ENCODE results near the gene CIAO3. TPM values are rescaled to one million over a fixed set of nuclear protein-coding genes. Genes with fewer than 3 reads are reported as not detected.
"Not testable (repeated sequence)": the region's sequence is repeated elsewhere in the genome, so short reads cannot be mapped to it uniquely, and the experiment has no call there.

Gene CIAO3
- total RNA-seq, 1 donor, result 37.1 TPM

DNA sequence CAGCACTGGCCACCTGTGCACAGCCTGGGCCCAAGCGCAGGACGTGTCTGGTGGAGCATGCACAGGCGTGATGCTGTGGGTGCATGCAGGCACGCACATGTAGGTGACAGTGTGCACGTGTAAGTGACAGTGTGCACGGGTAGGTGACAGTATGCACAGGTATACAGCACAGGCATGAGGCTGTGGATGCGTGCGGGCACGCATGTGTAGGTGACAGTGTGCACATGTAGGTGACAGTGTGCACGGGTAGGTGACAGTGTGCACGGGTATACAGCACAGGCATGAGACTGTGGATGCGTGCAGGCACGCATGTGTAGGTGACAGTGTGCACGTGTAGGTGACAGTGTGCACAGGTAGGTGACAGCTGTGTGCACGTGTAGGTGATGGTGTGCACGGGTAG is 39.5 kb upstream of the CIAO3 start:
- TF ChIP-seq, protein P1, sequence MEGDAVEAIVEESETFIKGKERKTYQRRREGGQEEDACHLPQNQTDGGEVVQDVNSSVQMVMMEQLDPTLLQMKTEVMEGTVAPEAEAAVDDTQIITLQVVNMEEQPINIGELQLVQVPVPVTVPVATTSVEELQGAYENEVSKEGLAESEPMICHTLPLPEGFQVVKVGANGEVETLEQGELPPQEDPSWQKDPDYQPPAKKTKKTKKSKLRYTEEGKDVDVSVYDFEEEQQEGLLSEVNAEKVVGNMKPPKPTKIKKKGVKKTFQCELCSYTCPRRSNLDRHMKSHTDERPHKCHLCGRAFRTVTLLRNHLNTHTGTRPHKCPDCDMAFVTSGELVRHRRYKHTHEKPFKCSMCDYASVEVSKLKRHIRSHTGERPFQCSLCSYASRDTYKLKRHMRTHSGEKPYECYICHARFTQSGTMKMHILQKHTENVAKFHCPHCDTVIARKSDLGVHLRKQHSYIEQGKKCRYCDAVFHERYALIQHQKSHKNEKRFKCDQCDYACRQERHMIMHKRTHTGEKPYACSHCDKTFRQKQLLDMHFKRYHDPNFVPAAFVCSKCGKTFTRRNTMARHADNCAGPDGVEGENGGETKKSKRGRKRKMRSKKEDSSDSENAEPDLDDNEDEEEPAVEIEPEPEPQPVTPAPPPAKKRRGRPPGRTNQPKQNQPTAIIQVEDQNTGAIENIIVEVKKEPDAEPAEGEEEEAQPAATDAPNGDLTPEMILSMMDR (IDR thresholded peaks at IDR 0.05; ENCODE audit: insufficient read depth, low read depth, low read length), result no peak
- no peak overlapping the region for H3K4me3 ChIP-seq (ENCODE audit: low read depth, low read length)
- DNase-seq (ENCODE audit: low read depth), result no peak

GRCh38 chr16:779561-779960 is 38.8 kb upstream of the CIAO3 start:
- TF ChIP-seq, protein P1 (IDR thresholded peaks at IDR 0.05; ENCODE audit: insufficient read depth, low read depth, low read length), result no peak
- no peak for DNase-seq (ENCODE audit: low read depth)
- H3K4me3 ChIP-seq (ENCODE audit: low read depth, low read length), result no peak overlapping the region

DNA sequence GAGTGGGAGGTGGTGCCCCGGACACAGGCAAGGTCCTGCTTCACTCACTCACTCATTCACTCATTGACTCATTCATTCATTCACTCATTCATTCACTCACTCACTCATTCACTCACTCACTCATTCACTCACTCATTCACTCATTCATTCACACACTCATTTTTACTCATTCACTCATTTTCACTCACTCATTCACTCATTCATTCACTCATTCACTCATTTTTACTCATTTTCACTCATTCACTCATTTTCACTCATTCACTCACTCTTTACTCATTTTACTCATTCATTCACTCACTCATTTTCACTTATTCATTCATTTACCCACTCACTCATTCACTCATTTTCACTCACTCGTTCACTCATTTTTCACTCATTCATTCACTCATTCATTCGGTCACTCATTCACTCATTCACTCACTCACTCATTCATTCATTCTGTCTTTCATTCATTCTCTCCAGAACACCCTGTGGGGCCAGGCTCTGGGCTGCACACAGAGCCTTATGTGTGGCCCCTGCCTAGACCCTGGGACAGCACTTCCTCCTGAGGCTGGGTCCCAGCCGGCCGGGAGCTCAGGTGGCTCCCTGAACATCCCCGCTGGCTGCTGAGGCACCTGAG is 38.2 kb upstream of the CIAO3 start:
- H3K4me3 ChIP-seq (ENCODE audit: low read depth, low read length), result no peak overlapping the region
- DNase-seq (ENCODE audit: low read depth), result no peak
- TF ChIP-seq, protein P1 (IDR thresholded peaks at IDR 0.05; ENCODE audit: insufficient read depth, low read depth, low read length), result no peak

DNA sequence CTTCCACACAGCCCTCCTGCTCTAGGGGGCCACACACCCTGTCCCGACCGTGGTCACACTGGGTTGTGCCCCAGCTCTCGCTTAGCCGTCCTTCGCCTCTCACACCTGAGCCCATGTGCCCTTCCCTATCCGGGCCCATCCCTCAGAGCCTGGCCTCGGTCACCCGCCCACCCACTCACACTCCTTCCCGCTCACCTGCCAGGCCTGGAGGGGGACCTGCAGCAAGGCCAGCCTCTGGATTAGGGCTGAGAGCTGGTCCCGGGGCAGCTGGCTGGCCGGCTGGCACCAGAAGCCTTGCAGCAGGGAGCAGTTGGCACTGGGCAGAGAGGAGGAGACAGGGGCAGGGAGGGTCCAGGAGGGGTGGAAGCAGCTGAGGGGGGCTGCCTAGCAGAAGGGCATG is 37.6 kb upstream of the CIAO3 start:
- no peak for DNase-seq (ENCODE audit: low read depth)
- H3K4me3 ChIP-seq (ENCODE audit: low read depth, low read length), result no peak overlapping the region
- TF ChIP-seq, protein P1 (IDR thresholded peaks at IDR 0.05; ENCODE audit: insufficient read depth, low read depth, low read length), result no peak

DNA sequence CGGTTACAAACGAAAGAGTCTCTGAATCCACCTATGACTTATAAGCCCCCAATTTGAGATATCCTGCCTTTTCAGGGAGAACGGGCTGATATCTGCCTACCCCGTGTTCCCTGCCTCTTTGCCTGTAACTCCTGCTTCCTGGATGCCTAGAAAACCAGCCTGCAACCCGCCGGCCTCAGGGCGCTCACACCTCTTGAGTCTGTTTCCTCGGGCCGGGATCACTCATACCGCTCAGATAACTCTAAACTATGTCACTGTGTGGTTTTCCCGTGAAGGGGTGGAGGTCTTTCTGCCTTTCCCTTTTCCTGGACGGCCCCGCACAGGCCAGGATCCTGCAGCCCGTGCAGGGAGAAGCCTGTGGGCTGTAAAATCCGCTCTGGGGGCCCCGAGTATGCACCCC is 37.0 kb upstream of the CIAO3 start:
- TF ChIP-seq, protein P1 (IDR thresholded peaks at IDR 0.05; ENCODE audit: insufficient read depth, low read depth, low read length), result no peak
- DNase-seq (ENCODE audit: low read depth), result no peak
- H3K4me3 ChIP-seq (ENCODE audit: low read depth, low read length), result no peak overlapping the region

- DNase-seq (ENCODE audit: low read depth), result no peak
- TF ChIP-seq, protein P1 (IDR thresholded peaks at IDR 0.05; ENCODE audit: insufficient read depth, low read depth, low read length), result no peak
- no peak overlapping the region for H3K4me3 ChIP-seq (ENCODE audit: low read depth, low read length)
Observed at GRCh38 chr16:776824-777223, 36.0 kb upstream of the CIAO3 start.

- not testable (repeated sequence) for H3K4me3 ChIP-seq (ENCODE audit: low read depth, low read length); DNase-seq (ENCODE audit: low read depth)
Observed at GRCh38 chr16:776298-776697, 35.5 kb upstream of the CIAO3 start.

Data from fibroblast of villous mesenchyme (primary cell).